ENCODE data around the gene NUP210. TPM values are rescaled to one million over a fixed set of nuclear protein-coding genes. Genes with fewer than 3 reads are reported as not detected.

NUP210 gene
- total and polyA plus RNA-seq, 2 experiments from 2014 or later: 13.8 to 73.9 TPM

- no peak for TF ChIP-seq ZNF331 (CRISPR knock-in tag; IDR thresholded peaks at IDR 0.05; ENCODE audit: low read depth)
- no peak for TF ChIP-seq ETS1 (IDR thresholded peaks at IDR 0.05)
- no peak for TF ChIP-seq EZH2phosphoT487 (IDR thresholded peaks at IDR 0.05; ENCODE audit: unreplicated experiment)
Measured at GRCh38 chr3:13296662-13297061, 123.5 kb downstream of the NUP210 start (continued).

- H3K4me1 ChIP-seq (ENCODE audit: insufficient read depth): peaks cover 21% of the 10 kb centered on the region
- Mint-ChIP-seq H3K9me3 (no peaks in the 10 kb centered on the region), H3K4me1 (peaks cover 34% of the 10 kb centered on the region), H3K4me3 (no peak overlapping the region), H3K27me3 (ENCODE audit: insufficient read depth, low read depth, poor library complexity) (peaks cover 12% of the 10 kb centered on the region), H3K27ac (no peak overlapping the region), H3K36me3 (ENCODE audit: low read depth) (no peaks in the 10 kb centered on the region; the same call in 2 of the 3 replicates)
- H4K20me1 ChIP-seq (replicated peaks; ENCODE audit: insufficient read depth): no peaks in the 10 kb centered on the region
- H2AFZ ChIP-seq: no peak overlapping the region
- no peak for DNase-seq (ENCODE audit: low spot score)
- H3K9me2 ChIP-seq (ENCODE audit: insufficient read depth): no peaks in the 10 kb centered on the region
- no peaks in the 10 kb centered on the region for H3K27me3 ChIP-seq (ENCODE audit: insufficient read depth)
- H3F3A ChIP-seq (replicated peaks; ENCODE audit: low read depth): no peaks in the 10 kb centered on the region
- no peak overlapping the region for H3K27ac ChIP-seq (ENCODE audit: low read depth)
- no peak for ATAC-seq
- no peak overlapping the region for H3K4me3 ChIP-seq
- H3K79me2 ChIP-seq (replicated peaks; ENCODE audit: insufficient read depth): no peaks in the 10 kb centered on the region
- no peak overlapping the region for H3K4me2 ChIP-seq
- H3K36me3 ChIP-seq (ENCODE audit: insufficient read depth): no peaks in the 10 kb centered on the region
- TF ChIP-seq ZNF114 (CRISPR knock-in tag; IDR thresholded peaks at IDR 0.05) (no peak), ETS1 (IDR thresholded peaks at IDR 0.05) (no peak), ZNF331 (CRISPR knock-in tag; IDR thresholded peaks at IDR 0.05; ENCODE audit: low read depth) (no peak), REST (IDR thresholded peaks at IDR 0.05; ENCODE audit: unreplicated experiment) (no peak), CREB1 (CRISPR knock-in tag; IDR thresholded peaks at IDR 0.05; ENCODE audit: low read depth) (no peak), NANOG (IDR thresholded peaks at IDR 0.05; ENCODE audit: borderline replicate concordance) (no peak), EZH2 (IDR thresholded peaks at IDR 0.05; ENCODE audit: low read depth, unreplicated experiment) (no peak), POLR2AphosphoS5 (IDR thresholded peaks at IDR 0.05; ENCODE audit: low read depth) (no peak), JUNB (IDR thresholded peaks at IDR 0.05; ENCODE audit: unreplicated experiment) (no peak), CTCF (conservative IDR thresholded peaks at IDR 0.05; ENCODE audit: low read depth in 2 of 2) (no peak), STAT1 (IDR thresholded peaks at IDR 0.05; ENCODE audit: unreplicated experiment) (no peak), EZH2phosphoT487 (IDR thresholded peaks at IDR 0.05; ENCODE audit: unreplicated experiment) (no peak)
Measured at GRCh38 chr3:13294442-13295351, 125.4 kb downstream of the NUP210 start.

Measured in GM23338 (cell line).